ENCODE results near the gene SNAP47. TPM values are rescaled to one million over a fixed set of nuclear protein-coding genes. Genes with fewer than 3 reads are reported as not detected.

SNAP47 gene
- total and polyA plus RNA-seq, 9 of the 15 experiments (the other 6 are each of a cell fraction or from before 2014, with no cell fraction given), result 2.5 to 41.3 (median 32.6) TPM

GRCh38 chr1:227732586-227733308 is 2.5 kb upstream of the SNAP47 start:
- Histone ChIP-seq H3K9me3 (replicated peaks; ENCODE audit: control insufficient read depth, insufficient read depth, low read depth, low read length) (no peaks in the 10 kb centered on the region), H3K27me3 (ENCODE audit: control insufficient read depth in 2 of 2, insufficient read depth in 2 of 2, low read length in 2 of 2) (no peaks in the 10 kb centered on the region), H3K36me3 (ENCODE audit: control insufficient read depth, insufficient read depth, low read length) (peaks cover 35% of the 10 kb centered on the region; the same call in 2 of the 3 replicates), H3K4me1 (replicated peaks in 1 of 2; ENCODE audit: control insufficient read depth in 2 of 2, insufficient read depth in 2 of 2, low read length in 2 of 2) (peaks cover 17 to 81% of the 10 kb centered on the region in 2 experiments), H3K4me3 (no peak overlapping the region), H3K4me2 (ENCODE audit: insufficient read depth, low read length) (no peak overlapping the region), H2AFZ (ENCODE audit: low read depth, low read length) (no peak overlapping the region), H3K27ac (ENCODE audit: extremely low read depth, low read depth, low read length) (no peak overlapping the region), H3K9me1 (ENCODE audit: control insufficient read depth, insufficient read depth, low read length) (no peaks in the 10 kb centered on the region), H3K79me2 (ENCODE audit: control insufficient read depth, insufficient read depth, low read length) (peaks cover 51% of the 10 kb centered on the region), H4K20me1 (replicated peaks; ENCODE audit: control insufficient read depth, insufficient read depth, low read length) (peaks cover 17% of the 10 kb centered on the region), H3K9ac (ENCODE audit: insufficient read depth in 1 of 2, low read depth in 2 of 2, low read length in 2 of 2) (peak overlapping the region in 1 of 2 experiments; percentile 88; a peak in 2 of 4 replicates)
- 0 out of 2 replicates have a peak, but pooled peaks have one; percentile 18 for TF ChIP-seq ZFX (CRISPR knock-in tag; IDR thresholded peaks at IDR 0.05)
- no peak for TF ChIP-seq GATA2 (CRISPR knock-in tag; IDR thresholded peaks at IDR 0.05)
- CTCF ChIA-PET (ENCODE audit: low intra/inter-chr PET ratio), result no interaction called here
- no peak for DNase-seq (ENCODE audit: extremely low read depth in 1 of 4, low spot score in 3 of 4)
- no TSS peak for BruUV-seq (replicated peaks)
- no peak for ATAC-seq
- 94% methylated on average over 18 of the region's 18 CpGs for WGBS (ENCODE audit: insufficient coverage, low coverage, missing lambda C conversion rate)
- POLR2A ChIA-PET, result interaction anchor here (0.6 to 1.1 kb wide), 3 partner anchors 38 to 332 kb away, joined by 3 to 4 read pairs (median 3); no protein-coding TSS in a partner anchor
- intact Hi-C loops (cut with micrococcal nuclease) (no loop called here), in situ Hi-C loops (cut with MboI) (no loop called here)
- FAIRE-seq, result no peak

DNA sequence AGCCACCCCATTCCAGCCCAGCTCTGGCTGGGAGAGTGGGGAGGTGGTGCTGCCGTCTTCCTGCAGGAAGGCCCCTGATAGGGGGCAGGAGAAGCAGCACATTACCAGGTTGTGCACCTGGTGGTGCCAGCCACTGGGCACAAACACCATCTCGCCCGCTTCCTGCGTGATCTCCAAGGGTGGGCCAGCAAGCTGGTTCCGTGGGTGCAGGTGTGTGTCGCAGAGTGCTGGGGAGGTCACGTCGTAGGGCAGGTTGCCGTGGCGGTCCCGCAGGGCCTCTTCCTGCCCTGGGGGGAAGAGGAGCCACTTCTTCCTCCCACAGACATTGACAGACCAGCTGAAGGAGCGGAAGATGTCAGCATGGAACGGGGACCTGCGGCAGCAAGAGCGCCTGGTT is 1.9 kb upstream of the SNAP47 start:
- DNase-seq (ENCODE audit: extremely low read depth in 1 of 4, low spot score in 3 of 4) (no peak), ATAC-seq (no peak), FAIRE-seq (no peak)
- Histone ChIP-seq H3K9ac (ENCODE audit: insufficient read depth in 1 of 2, low read depth in 2 of 2, low read length in 2 of 2) (peak overlapping the region; percentile 88; a peak in 3 of 4 replicates), H3K4me1 (replicated peaks in 1 of 2; ENCODE audit: control insufficient read depth in 2 of 2, insufficient read depth in 2 of 2, low read length in 2 of 2) (peaks cover 14 to 76% of the 10 kb centered on the region in 2 experiments; a peak in 4 of 5 replicates), H3K9me3 (replicated peaks; ENCODE audit: control insufficient read depth, insufficient read depth, low read depth, low read length) (no peaks in the 10 kb centered on the region), H3K27me3 (ENCODE audit: control insufficient read depth in 2 of 2, insufficient read depth in 2 of 2, low read length in 2 of 2) (no peaks in the 10 kb centered on the region), H3K27ac (ENCODE audit: extremely low read depth, low read depth, low read length) (no peak overlapping the region), H3K4me2 (ENCODE audit: insufficient read depth, low read length) (no peak overlapping the region; the same call in 1 of the 2 replicates), H3K4me3 (no peak overlapping the region), H3K9me1 (ENCODE audit: control insufficient read depth, insufficient read depth, low read length) (no peaks in the 10 kb centered on the region), H3K36me3 (ENCODE audit: control insufficient read depth, insufficient read depth, low read length) (peaks cover 35% of the 10 kb centered on the region; the same call in 2 of the 3 replicates), H4K20me1 (replicated peaks; ENCODE audit: control insufficient read depth, insufficient read depth, low read length) (peaks cover 17% of the 10 kb centered on the region), H2AFZ (ENCODE audit: low read depth, low read length) (no peak overlapping the region), H3K79me2 (ENCODE audit: control insufficient read depth, insufficient read depth, low read length) (peaks cover 52% of the 10 kb centered on the region)
- 97% methylated on average over 15 of the region's 15 CpGs for WGBS (ENCODE audit: insufficient coverage, low coverage, missing lambda C conversion rate)
- TF ChIP-seq RBFOX2 (IDR thresholded peaks at IDR 0.05; ENCODE audit: low read depth, low read length), result peak; percentile 51; the same call in 1 of the 2 replicates
- no peak for TF ChIP-seq BMI1 (IDR thresholded peaks at IDR 0.05; ENCODE audit: low read length)
- CTCF ChIA-PET (ENCODE audit: low intra/inter-chr PET ratio), result no interaction called here
- no TSS peak for BruUV-seq (replicated peaks)
- in situ Hi-C loops (cut with MboI) (no loop called here), intact Hi-C loops (cut with micrococcal nuclease) (no loop called here)
- POLR2A ChIA-PET, result interaction anchor here (0.6 kb wide), 1 partner anchor 38 kb away, joined by 3 read pairs; no protein-coding TSS in a partner anchor
